ENCODE results near the gene NISCH. TPM values are rescaled to one million over a fixed set of nuclear protein-coding genes. Genes with fewer than 3 reads are reported as not detected.

NISCH gene
- total RNA-seq, 1 donor from 2014 or later = 62.5 TPM

DNA sequence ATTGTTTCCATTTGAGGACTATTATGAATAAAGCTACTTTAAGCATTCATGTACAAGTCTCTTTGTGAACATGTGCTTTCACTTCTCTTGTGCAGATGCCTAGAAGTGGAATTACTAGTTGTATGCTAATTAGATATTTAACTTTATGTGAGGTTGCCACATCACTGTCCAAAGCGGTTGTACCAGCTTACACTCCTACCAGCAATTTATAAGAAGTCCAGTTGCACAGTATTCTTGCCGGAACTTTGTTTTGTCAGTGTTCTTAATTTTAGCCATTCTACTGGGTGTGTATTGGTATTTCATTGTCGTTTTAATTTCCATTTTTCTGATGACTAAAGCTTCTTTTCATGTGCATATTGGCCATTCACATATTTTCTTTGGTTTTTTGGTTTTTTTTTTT, 39.6 kb upstream of the NISCH start:
- no peak for DNase-seq (ENCODE audit: low read depth)
- TF ChIP-seq, protein P1, sequence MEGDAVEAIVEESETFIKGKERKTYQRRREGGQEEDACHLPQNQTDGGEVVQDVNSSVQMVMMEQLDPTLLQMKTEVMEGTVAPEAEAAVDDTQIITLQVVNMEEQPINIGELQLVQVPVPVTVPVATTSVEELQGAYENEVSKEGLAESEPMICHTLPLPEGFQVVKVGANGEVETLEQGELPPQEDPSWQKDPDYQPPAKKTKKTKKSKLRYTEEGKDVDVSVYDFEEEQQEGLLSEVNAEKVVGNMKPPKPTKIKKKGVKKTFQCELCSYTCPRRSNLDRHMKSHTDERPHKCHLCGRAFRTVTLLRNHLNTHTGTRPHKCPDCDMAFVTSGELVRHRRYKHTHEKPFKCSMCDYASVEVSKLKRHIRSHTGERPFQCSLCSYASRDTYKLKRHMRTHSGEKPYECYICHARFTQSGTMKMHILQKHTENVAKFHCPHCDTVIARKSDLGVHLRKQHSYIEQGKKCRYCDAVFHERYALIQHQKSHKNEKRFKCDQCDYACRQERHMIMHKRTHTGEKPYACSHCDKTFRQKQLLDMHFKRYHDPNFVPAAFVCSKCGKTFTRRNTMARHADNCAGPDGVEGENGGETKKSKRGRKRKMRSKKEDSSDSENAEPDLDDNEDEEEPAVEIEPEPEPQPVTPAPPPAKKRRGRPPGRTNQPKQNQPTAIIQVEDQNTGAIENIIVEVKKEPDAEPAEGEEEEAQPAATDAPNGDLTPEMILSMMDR (IDR thresholded peaks at IDR 0.05; ENCODE audit: insufficient read depth, low read length, poor library complexity, severe bottlenecking) = no peak
- Histone ChIP-seq H3K4me3 (ENCODE audit: low read depth, low read length) (no peak overlapping the region), H3K27me3 (ENCODE audit: control insufficient read depth, insufficient read depth, low read length) (no peaks in the 10 kb centered on the region), H3K36me3 (ENCODE audit: control insufficient read depth, insufficient read depth, low read length) (no peaks in the 10 kb centered on the region)

DNA sequence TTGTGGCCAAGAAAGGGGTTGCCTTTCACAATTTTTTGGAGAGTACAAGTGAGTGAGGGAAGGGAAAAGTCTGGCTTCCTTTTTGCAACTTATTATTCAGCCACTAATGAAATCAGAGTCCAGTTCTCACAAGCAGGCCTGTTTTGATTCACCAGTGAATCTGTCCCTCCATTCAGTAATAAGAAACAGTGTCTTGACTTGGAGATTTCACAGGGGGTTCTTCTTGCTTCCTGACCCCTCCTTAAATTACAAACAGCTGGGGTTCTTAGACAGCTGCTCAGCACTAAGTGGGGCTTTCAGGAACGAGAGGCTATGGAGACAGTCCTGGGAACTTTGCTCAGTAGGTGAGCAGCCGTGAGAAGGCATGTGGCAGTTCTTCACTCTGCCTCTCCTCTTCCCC, 35.0 kb upstream of the NISCH start:
- Histone ChIP-seq H3K27me3 (ENCODE audit: control insufficient read depth, insufficient read depth, low read length) (no peaks in the 10 kb centered on the region), H3K4me3 (ENCODE audit: low read depth, low read length) (no peak overlapping the region), H3K36me3 (ENCODE audit: control insufficient read depth, insufficient read depth, low read length) (no peaks in the 10 kb centered on the region)
- TF ChIP-seq, protein P1 (IDR thresholded peaks at IDR 0.05; ENCODE audit: insufficient read depth, low read length, poor library complexity, severe bottlenecking) = no peak
- no peak for DNase-seq (ENCODE audit: low read depth)

DNA sequence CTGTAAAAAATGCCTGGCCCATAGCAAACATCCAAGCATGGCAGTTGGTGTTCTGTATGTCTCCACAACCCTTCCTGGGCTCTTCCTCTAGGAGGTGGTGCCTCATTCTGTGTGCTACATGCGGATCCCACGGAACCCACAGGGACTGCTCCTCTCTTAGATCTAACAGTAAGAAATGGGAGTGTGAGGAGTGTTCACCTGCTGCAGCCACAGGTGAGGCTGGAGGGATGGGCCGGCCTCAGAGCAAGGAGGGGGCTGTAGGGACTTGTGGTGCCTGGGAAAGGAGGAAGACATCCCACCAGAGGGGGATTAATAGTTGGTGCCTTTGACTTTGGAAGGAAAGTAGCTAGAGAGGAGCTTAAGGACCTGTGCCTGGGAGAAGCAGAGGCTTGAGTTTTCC, 32.7 kb upstream of the NISCH start:
- Histone ChIP-seq H3K27me3 (ENCODE audit: control insufficient read depth, insufficient read depth, low read length) (no peaks in the 10 kb centered on the region), H3K4me3 (ENCODE audit: low read depth, low read length) (no peak overlapping the region), H3K36me3 (ENCODE audit: control insufficient read depth, insufficient read depth, low read length) (no peaks in the 10 kb centered on the region)
- TF ChIP-seq, protein P1 (IDR thresholded peaks at IDR 0.05; ENCODE audit: insufficient read depth, low read length, poor library complexity, severe bottlenecking) = no peak
- no peak for DNase-seq (ENCODE audit: low read depth)

DNA sequence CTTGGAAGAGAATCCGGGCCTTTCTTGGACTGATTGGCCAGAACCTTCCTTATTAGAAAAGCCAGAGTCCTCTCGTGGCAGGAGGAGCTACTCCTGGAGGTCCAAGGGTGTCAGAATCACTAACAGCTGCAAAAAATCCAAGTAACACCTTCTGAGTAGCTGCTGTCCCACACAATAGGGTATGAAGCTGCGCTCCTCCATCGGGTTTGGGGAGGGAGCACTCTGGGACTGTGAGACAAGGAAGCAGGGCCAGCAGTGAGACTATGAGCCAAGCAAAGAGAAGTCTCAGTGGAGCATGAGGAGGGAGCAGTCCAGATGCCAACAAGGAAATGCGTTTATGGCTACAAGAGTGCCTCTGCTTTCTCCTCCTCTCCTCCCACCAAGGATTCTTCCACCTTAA, 32.2 kb upstream of the NISCH start:
- H3K27me3 ChIP-seq (ENCODE audit: control insufficient read depth, insufficient read depth, low read length) = no peaks in the 10 kb centered on the region
- no peaks in the 10 kb centered on the region for H3K36me3 ChIP-seq (ENCODE audit: control insufficient read depth, insufficient read depth, low read length)
- no peak overlapping the region for H3K4me3 ChIP-seq (ENCODE audit: low read depth, low read length)
- DNase-seq (ENCODE audit: low read depth) = no peak
- TF ChIP-seq, protein P1 (IDR thresholded peaks at IDR 0.05; ENCODE audit: insufficient read depth, low read length, poor library complexity, severe bottlenecking) = no peak

- peaks cover 3% of the 10 kb centered on the region for H3K27me3 ChIP-seq (ENCODE audit: control insufficient read depth, insufficient read depth, low read length)
- DNase-seq (ENCODE audit: low read depth) = peak; percentile 38
- H3K36me3 ChIP-seq (ENCODE audit: control insufficient read depth, insufficient read depth, low read length) = no peaks in the 10 kb centered on the region
- TF ChIP-seq, protein P1 (IDR thresholded peaks at IDR 0.05; ENCODE audit: insufficient read depth, low read length, poor library complexity, severe bottlenecking) = peak; percentile 67
- no peak overlapping the region for H3K4me3 ChIP-seq (ENCODE audit: low read depth, low read length)
These were observed 27.0 kb upstream of the NISCH start for GRCh38 chr3:52428151-52429005.

DNA sequence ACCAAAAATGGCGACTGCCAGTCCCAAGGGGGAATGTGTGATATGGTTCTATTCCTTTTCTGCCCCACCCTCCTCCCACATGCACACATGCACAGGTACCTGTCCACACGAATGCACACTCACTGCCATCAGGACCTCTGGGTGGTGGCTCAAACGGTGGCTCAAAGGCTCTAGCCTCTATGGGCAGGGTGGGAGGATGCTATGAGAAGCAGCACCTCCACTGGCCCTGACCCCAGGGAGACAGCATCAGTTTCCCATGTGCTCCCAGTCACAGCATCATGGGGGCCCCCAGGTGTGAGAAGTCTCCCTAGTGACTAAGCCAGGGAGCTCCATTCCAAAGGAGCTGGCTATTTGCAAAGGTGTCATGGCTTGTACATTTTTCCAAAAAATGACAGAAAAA, 26.4 kb upstream of the NISCH start:
- no peaks in the 10 kb centered on the region for H3K36me3 ChIP-seq (ENCODE audit: control insufficient read depth, insufficient read depth, low read length)
- H3K27me3 ChIP-seq (ENCODE audit: control insufficient read depth, insufficient read depth, low read length) = peaks cover 3% of the 10 kb centered on the region
- no peak overlapping the region for H3K4me3 ChIP-seq (ENCODE audit: low read depth, low read length)
- TF ChIP-seq, protein P1 (IDR thresholded peaks at IDR 0.05; ENCODE audit: insufficient read depth, low read length, poor library complexity, severe bottlenecking) = no peak
- DNase-seq (ENCODE audit: low read depth) = no peak

Data from kidney epithelial cell (primary cell).